ENCODE measurements around the gene HES2. TPM values are rescaled to one million over a fixed set of nuclear protein-coding genes. Genes with fewer than 3 reads are reported as not detected.

HES2 gene
- total RNA-seq, result 0.63 and 1.1 TPM in 2 replicates

- intact Hi-C loops (cut with micrococcal nuclease), result loop anchor here (1.0 to 2.0 kb wide), 3 partner anchors 20 to 40 kb away; partner anchors contain the start of gene ACOT7
These were observed at the start of gene HES2 for GRCh38 chr1:6419804-6420453. Gene HES2, minus strand, starts transcription at chr1:6419919. Its CDS starts 99 bp downstream, at chr1:6419820.

- intact Hi-C loops (cut with micrococcal nuclease), result no loop called here
These were observed 49.2 kb upstream of the HES2 start for GRCh38 chr1:6468729-6469461.

- intact Hi-C loops (cut with micrococcal nuclease), result no loop called here
These were observed 48.3 kb upstream of the HES2 start for GRCh38 chr1:6467744-6468688.

- intact Hi-C loops (cut with micrococcal nuclease), result no loop called here
These were observed 47.5 kb upstream of the HES2 start for GRCh38 chr1:6467224-6467623.

- intact Hi-C loops (cut with micrococcal nuclease), result loop anchor here (1.0 kb wide), 1 partner anchor 24 kb away; no protein-coding TSS in a partner anchor
These were observed 47.0 kb upstream of the HES2 start for GRCh38 chr1:6466751-6467150.

GRCh38 chr1:6466023-6466422 is 46.3 kb upstream of the HES2 start, which contains the start of gene TNFRSF25:
Gene TNFRSF25, minus strand, starts transcription at chr1:6466173. Its CDS starts 66 bp downstream, at chr1:6466107.
- intact Hi-C loops (cut with micrococcal nuclease), result loop anchor here (1.0 kb wide), 1 partner anchor 24 kb away; no protein-coding TSS in a partner anchor

- intact Hi-C loops (cut with micrococcal nuclease), result loop anchor here (1.0 kb wide), 1 partner anchor 25 kb away; no protein-coding TSS in a partner anchor
These were observed 45.8 kb upstream of the HES2 start for GRCh38 chr1:6465461-6466005.

GRCh38 chr1:6464915-6465314 is 45.2 kb upstream of the HES2 start:
- intact Hi-C loops (cut with micrococcal nuclease), result loop anchor here (5.0 kb wide), 2 partner anchors 137 to 258 kb away; partner anchors contain the start of genes KLHL21 and RNF207

- intact Hi-C loops (cut with micrococcal nuclease), result loop anchor here (5.0 kb wide), 2 partner anchors 138 to 257 kb away; partner anchors contain the start of genes KLHL21 and RNF207
These were observed 44.8 kb upstream of the HES2 start for GRCh38 chr1:6464514-6464836.

- intact Hi-C loops (cut with micrococcal nuclease), result loop anchor here (5.0 kb wide), 2 partner anchors 139 to 256 kb away; partner anchors contain the start of genes KLHL21 and RNF207
These were observed 43.3 kb upstream of the HES2 start for GRCh38 chr1:6463120-6463412.

GRCh38 chr1:6462412-6463119 is 42.8 kb upstream of the HES2 start:
- intact Hi-C loops (cut with micrococcal nuclease), result loop anchor here (5.0 kb wide), 2 partner anchors 140 to 255 kb away; partner anchors contain the start of genes KLHL21 and RNF207

- intact Hi-C loops (cut with micrococcal nuclease), result loop anchor here (2.0 to 5.0 kb wide), 4 partner anchors 21 to 254 kb away; partner anchors contain the start of genes ACOT7, KLHL21 and RNF207
These were observed 42.1 kb upstream of the HES2 start for GRCh38 chr1:6461538-6462411.

GRCh38 chr1:6461051-6461530 is 41.4 kb upstream of the HES2 start:
- intact Hi-C loops (cut with micrococcal nuclease), result loop anchor here (2.0 to 5.0 kb wide), 4 partner anchors 20 to 254 kb away; partner anchors contain the start of genes ACOT7, KLHL21 and RNF207

- intact Hi-C loops (cut with micrococcal nuclease), result loop anchor here (1.0 to 5.0 kb wide), 9 partner anchors 15 to 253 kb away; partner anchors contain the start of genes ACOT7, HES2, KLHL21 and PHF13
These were observed 40.8 kb upstream of the HES2 start for GRCh38 chr1:6460301-6461050.

GRCh38 chr1:6459850-6460265 is 40.1 kb upstream of the HES2 start:
- intact Hi-C loops (cut with micrococcal nuclease), result loop anchor here (1.0 to 5.0 kb wide), 9 partner anchors 15 to 253 kb away; partner anchors contain the start of genes ACOT7, HES2, KLHL21 and PHF13

- intact Hi-C loops (cut with micrococcal nuclease), result no loop called here
These were observed 37.2 kb upstream of the HES2 start for GRCh38 chr1:6456800-6457466.
